ENCODE results near the gene CPNE2.
"Not testable (repeated sequence)": the region's sequence is repeated elsewhere in the genome, so short reads cannot be mapped to it uniquely, and the experiment has no call there.

The CPNE2 gene

DNA sequence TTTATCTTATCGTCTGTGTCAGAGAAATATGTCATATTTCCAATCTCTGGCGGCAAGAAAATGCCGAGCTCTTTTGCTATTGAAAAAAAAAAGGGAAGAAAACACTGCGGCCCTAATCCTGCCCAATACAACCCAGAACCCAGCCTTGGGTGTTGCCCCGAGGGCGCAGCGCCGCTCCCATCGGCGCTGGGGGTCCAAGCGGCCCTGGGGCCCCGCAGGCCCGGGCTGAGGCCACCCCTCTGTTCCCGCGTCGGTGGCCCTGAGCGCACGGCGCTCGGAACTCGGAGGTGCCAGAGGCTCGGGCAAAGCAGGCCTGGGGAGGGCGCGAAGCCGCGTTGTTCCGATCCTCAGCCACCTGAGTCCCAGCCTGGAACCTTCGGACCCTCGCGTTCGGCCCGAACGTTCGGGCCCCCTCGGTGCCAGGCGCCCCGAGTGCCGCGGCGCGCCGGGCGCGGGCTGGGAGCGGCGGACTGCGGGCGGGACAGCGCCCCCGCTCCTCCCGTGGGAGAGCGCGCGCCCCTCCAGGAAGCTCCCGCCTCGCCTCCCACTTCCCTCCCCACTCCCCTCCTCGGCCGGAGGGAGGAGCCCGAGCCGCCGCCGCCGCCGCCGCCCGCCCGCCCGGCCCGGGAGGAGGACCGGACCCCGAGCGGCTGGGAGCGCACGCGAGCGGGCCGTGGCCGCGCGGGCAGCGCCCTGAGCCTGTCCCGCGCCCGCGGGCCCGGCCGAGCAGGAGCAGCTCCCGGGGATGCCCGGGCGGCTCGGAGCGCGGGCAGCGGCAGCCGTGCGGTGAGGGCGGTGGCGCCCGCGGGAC, at the start of gene CPNE2:
TSS of gene CPNE2 (plus strand) at position 609 of the 811 bp plus-strand sequence. CDS start 18,160 bp downstream, outside the sequence.
- peak; percentile 38 for DNase-seq (ENCODE audit: low read depth)

- DNase-seq (ENCODE audit: low read depth), result no peak
These were observed 49.1 kb upstream of the CPNE2 start for GRCh38 chr16:57043248-57043647.

- DNase-seq (ENCODE audit: low read depth), result peak; percentile 56
These were observed 47.3 kb upstream of the CPNE2 start for GRCh38 chr16:57044931-57045693.

DNA sequence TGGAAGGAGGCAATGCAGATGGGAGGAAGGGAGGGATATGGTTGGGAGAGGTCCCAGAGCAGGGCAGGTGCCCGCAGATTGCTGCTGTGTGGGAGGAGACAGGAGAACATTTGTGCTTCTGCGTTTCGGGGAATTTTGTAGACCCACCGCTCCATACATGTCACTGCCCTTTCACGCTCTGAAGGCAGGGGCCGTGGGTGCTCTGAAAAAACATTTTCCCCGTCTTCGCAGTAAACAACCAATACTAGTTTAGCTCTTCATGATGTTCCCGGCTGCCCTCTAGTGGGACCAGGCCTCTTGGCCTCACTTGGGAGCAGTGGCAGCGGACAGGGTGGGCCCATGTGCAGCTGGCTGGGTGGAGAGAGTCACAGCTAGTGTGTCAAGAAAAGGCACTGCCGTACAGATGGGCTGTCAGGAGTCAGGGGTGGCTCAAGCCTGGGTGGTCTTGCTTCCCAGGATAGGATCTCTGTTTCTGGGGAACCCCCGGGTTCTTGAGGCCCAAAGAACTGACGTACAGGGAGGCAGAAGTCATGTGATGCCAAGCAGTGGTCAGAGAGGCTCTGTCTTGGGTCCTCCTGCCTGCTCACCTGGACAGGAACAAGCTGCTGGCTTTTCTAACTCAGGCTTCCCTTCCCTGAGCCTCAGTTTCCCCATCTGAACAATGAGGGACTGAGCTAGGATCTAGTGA, 46.5 kb upstream of the CPNE2 start:
- DNase-seq (ENCODE audit: low read depth), result peak; percentile 59

- no peak for DNase-seq (ENCODE audit: low read depth)
These were observed 44.3 kb upstream of the CPNE2 start for GRCh38 chr16:57048095-57048494.

GRCh38 chr16:57049678-57050077, 42.7 kb upstream of the CPNE2 start:
- no peak for DNase-seq (ENCODE audit: low read depth)

DNA sequence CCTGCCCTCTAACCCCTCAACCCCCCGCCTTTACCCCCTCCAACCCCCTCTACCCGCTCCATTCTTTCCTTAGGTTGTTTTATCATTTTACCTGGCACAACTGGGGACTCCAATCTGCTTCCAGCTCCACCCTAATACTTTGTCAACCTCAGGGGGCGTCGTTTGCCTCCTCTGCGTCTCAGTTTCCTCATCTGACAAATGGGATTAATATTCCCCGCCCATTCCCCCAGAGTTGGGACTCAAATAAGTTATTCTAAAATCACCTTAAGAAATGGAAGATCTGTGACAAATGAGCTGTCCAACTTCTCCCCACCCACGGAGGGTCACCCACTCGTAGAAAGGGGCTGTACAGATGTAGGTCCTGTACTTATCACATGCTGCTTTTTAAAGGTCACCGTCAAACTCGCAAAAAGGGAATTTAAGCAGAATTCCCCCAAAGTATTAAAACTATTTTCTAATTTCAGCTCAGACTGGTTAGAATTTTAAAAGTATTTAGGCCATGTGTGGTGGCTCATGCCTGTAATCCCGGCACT, 40.6 kb upstream of the CPNE2 start:
- DNase-seq (ENCODE audit: low read depth), result no peak

DNA sequence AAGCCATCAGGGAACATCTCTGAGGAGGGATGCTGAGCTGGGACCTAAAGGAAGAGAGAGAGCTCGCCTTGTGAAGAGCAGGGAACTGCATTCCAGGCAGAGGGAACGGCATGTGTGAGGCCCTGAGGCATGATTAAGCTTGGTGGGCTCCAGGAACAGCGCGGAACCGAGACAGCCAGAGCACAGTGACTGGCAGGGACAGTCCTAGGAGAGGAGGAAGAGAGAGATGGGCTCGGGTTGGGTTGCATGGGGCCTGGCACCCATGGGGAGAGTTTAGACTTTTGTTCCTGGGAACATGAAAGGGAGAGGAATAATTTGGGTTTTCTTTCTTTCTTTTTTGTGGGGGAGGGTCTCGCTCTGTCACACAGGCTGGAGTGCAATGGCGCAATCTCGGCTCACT, 39.2 kb upstream of the CPNE2 start:
- DNase-seq (ENCODE audit: low read depth), result no peak

- no peak for DNase-seq (ENCODE audit: low read depth)
These were observed 38.0 kb upstream of the CPNE2 start for GRCh38 chr16:57054338-57054737.

GRCh38 chr16:57054771-57055170, 37.6 kb upstream of the CPNE2 start:
- no peak for DNase-seq (ENCODE audit: low read depth)

DNA sequence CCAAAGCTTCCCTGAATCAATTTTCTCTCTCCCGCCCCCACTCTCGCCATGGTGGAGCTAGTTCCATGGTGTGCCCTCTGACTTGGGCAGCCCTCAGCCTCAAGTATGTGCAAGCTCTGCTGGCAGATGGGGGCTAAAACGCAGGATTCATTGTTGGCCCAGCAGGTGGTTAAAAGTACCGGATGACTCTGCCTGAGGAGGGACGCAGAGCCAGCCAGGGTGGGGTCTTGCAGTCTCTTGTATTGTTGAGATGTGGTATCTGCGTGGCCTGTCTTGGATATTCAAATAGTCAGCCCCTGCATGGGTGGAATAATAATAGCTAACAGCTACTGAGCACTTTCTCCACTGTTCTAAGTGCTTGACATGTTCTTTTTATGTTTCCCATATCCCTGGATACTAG, 36.7 kb upstream of the CPNE2 start:
- DNase-seq (ENCODE audit: low read depth), result no peak

- DNase-seq (ENCODE audit: low read depth), result no peak
These were observed 34.0 kb upstream of the CPNE2 start for GRCh38 chr16:57058291-57058861.

GRCh38 chr16:57060323-57061083, 31.9 kb upstream of the CPNE2 start:
- no peak for DNase-seq (ENCODE audit: low read depth)

DNA sequence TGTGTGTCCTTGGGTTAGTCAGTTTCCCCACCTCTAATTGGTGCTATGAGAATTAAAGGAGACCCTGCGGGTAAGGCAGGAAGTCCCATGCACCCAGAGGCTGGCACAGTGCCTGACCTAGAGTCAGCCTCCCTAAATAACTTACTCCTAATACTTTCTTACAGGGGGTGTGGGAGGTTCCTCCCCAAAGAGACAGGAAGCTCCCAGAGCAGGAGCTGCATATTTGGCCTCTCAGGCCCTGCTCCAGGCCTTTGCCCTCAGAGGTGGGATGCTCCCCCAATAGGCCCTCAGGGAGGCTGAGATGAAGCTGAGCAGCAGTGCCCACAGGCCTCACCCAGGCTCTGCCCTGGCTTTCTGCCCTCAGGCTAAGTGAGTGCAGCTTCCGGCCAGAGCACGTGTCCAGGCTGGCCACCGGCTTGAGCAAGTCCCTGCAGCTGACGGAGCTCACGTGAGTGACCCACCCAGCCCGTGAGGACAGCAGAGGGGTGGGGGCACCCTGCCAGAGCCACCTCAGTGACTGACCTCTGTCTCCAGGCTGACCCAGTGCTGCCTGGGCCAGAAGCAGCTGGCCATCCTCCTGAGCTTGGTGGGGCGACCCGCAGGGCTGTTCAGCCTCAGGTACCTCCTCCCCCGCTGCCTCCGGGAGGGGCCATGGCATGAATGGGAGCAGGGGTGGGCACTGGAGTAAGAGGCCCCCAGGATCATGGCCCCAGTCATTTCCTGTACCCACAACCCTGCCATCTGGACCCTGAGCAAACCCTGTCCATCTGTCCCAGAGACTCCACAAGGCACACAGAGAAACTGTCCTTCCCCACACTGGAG, 31.1 kb upstream of the CPNE2 start:
- DNase-seq (ENCODE audit: low read depth), result peak; percentile 85

DNA sequence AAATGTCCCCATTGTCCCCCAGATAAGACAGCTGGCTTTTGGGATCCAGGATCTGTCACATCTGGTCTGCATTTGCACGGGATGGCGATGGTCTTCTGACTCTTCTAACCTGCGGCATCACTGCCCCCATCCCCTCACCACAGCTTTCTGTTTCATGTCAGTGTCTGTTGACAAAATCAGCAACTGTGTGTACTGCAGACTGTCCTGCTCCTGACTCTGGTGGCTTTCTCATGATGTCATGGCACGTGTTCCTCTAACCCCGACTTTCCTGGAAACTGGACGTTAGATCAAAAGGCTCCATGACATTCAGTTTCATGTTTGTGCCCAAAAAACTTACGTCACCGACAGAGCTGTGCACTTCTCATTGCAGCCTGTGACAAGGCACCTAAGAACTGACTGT, 30.1 kb upstream of the CPNE2 start:
- DNase-seq (ENCODE audit: low read depth), result no peak

DNA sequence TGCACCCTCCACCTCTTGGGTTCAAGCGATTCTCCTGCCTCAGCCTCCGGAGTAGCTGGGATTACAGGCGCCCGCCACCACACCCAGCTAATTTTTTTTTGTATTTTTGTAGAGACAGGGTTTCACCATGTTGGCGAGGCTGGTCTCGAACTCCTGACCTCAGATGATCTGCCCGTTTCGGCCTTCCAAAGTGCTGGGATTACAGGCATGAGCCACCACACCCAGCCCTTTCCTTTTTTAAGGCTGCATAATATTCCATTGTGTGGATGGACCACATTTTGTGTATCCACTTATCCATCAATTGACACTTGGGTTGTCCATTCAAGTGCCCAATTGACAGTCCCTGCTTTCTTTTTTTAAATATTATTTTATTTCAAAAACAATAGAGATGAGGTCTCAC, 29.2 kb upstream of the CPNE2 start:
- DNase-seq (ENCODE audit: low read depth), result not testable (repeated sequence)

- DNase-seq (ENCODE audit: low read depth), result no peak
These were observed 27.4 kb upstream of the CPNE2 start for GRCh38 chr16:57064995-57065394.

- no peak for DNase-seq (ENCODE audit: low read depth)
These were observed 25.8 kb upstream of the CPNE2 start for GRCh38 chr16:57066625-57067024.

DNA sequence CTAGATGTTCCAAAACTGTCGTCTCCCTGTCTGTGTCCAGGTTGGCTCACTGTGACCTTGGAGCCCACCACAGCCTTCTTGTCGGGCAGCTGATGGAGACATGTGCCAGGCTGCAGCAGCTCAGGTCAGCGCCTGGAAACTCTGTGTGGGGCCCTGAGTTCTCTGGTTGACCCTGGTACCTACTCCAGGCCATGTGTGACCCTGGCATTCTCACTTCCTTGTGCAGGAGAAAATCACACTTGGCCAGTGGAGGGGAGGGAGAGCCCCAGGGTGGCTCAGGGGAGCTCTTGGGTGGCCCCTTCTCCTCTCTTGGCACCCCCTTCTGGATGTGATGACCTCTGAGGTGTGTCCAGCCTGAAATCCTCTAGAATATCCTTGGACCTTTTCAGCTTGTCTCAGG, 25.0 kb upstream of the CPNE2 start:
- DNase-seq (ENCODE audit: low read depth), result no peak

DNA sequence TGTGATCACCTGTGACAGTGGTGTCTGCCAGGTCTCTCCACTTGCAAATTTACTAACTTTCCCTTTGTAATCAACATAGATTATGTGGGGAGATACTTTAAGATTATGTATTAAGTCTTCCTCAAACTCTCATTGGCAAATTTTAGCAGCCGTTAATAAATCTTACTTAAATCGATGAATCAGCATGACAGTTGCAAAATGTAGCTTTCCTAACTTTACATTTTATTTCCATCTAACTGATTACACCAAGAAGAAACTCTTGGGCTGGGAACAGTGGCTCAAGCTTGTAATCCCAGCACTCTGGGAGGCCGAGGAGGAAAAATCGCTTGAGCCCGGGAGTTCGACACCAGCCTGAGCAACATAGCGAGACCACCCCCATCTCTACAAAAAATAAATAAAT, 23.3 kb upstream of the CPNE2 start:
- DNase-seq (ENCODE audit: low read depth), result no peak

Measured in fibroblast of gingiva (primary cell).